Mesendoderm (in vitro differentiated cells): ENCODE data around the gene BAZ2B.

Source experiments
- DNase-seq: peaks from one replicate; pipeline ENCODE4 v3.0.0; 2013
- H2AK5ac ChIP-seq: 2 replicates; pipeline ENCODE4 v1.6.1; 2013; ENCODE audit warnings: low read length, inconsistent platforms
- H2BK120ac ChIP-seq: 2 replicates; pipeline ENCODE4 v1.6.1; 2013; ENCODE audit warnings: low read depth, mild to moderate bottlenecking, low read length, moderate library complexity, mixed read lengths
- H2BK15ac ChIP-seq: replicated peaks from 2 replicates; pipeline ENCODE4 v1.6.1; 2013; ENCODE audit warnings: low read depth, mild to moderate bottlenecking, moderate library complexity
- H2BK5ac ChIP-seq: 2 replicates; pipeline ENCODE4 v1.6.1; 2013; ENCODE audit warnings: low read length, inconsistent platforms
- H3K18ac ChIP-seq: 2 replicates; pipeline ENCODE4 v1.6.1; 2013; ENCODE audit warnings: mild to moderate bottlenecking, low read length, mixed read lengths
- H3K23ac ChIP-seq: one replicate; pipeline ENCODE4 v1.6.1; 2013; ENCODE audit warnings: low read length
- H3K27ac ChIP-seq: 2 replicates; pipeline ENCODE4 v1.5.1; 2013; ENCODE audit warnings: low read depth, mild to moderate bottlenecking, inconsistent platforms, low read length, moderate library complexity
- H3K27me3 ChIP-seq: 2 replicates; pipeline ENCODE4 v1.6.1; 2013; ENCODE audit warnings: low read length, control low read depth, mild to moderate bottlenecking, inconsistent platforms; ENCODE audit not compliant: insufficient read depth, poor library complexity
- H3K36me3 ChIP-seq: 2 replicates; pipeline ENCODE4 v1.6.1; 2013; ENCODE audit warnings: low read length, inconsistent platforms; ENCODE audit not compliant: control insufficient read depth, insufficient read depth
- H3K4ac ChIP-seq: one replicate; pipeline ENCODE4 v1.6.1; 2013; ENCODE audit warnings: low read depth, mild to moderate bottlenecking, low read length, moderate library complexity
- H3K4me1 ChIP-seq: 2 replicates; pipeline ENCODE4 v1.6.1; 2013; ENCODE audit warnings: low read depth, low read length, inconsistent platforms; ENCODE audit not compliant: control insufficient read depth
- H3K4me2 ChIP-seq: 2 replicates; pipeline ENCODE4 v1.6.1; 2013; ENCODE audit warnings: low read length
- H3K4me3 ChIP-seq: 2 replicates; pipeline ENCODE4 v1.5.1; 2013; ENCODE audit warnings: mild to moderate bottlenecking, low read length
- H3K56ac ChIP-seq: one replicate; pipeline ENCODE4 v1.6.1; 2013; ENCODE audit warnings: low read length
- H3K79me1 ChIP-seq: 2 replicates; pipeline ENCODE4 v1.6.1; 2013; ENCODE audit warnings: low read length, inconsistent platforms
- H3K79me2 ChIP-seq: 2 replicates; pipeline ENCODE4 v1.6.1; 2013; ENCODE audit warnings: mild to moderate bottlenecking, low read length; ENCODE audit not compliant: control insufficient read depth, insufficient read depth
- H3K9ac ChIP-seq: 2 replicates; pipeline ENCODE4 v1.6.1; 2013; ENCODE audit warnings: low read length, inconsistent platforms
- H4K5ac ChIP-seq: one replicate; pipeline ENCODE4 v1.6.1; 2013; ENCODE audit warnings: low read length
- H4K8ac ChIP-seq: one replicate; pipeline ENCODE4 v1.6.1; 2013; ENCODE audit warnings: low read depth, mild to moderate bottlenecking, control low read depth, low read length, moderate library complexity
- WGBS: extraction: QIAGEN DNeasy Blood & Tissue Kit; methylation state at CpG from one replicate; pipeline ENCODE4 v1.1.7; 2013; ENCODE audit warnings: low lambda C conversion rate, missing lambda C conversion rate; ENCODE audit not compliant: insufficient coverage; ENCODE audit errors: extremely low coverage; 5-methylcytosine and 5-hydroxymethylcytosine counted together

Gene BAZ2B

GRCh38 chr2:159382447-159383028 is 233.8 kb downstream of the BAZ2B start:
- Histone ChIP-seq H3K27ac (no peak overlapping the region), H3K27me3 (no peaks in the 10 kb centered on the region), H3K4me1 (no peaks in the 10 kb centered on the region), H3K36me3 (no peaks in the 10 kb centered on the region), H2BK15ac (no peak overlapping the region), H3K56ac (no peak overlapping the region), H2AK5ac (no peak overlapping the region), H4K5ac (no peak overlapping the region), H2BK120ac (no peak overlapping the region), H3K18ac (no peak overlapping the region), H3K4ac (no peak overlapping the region), H3K23ac (no peak overlapping the region), H4K8ac (no peak overlapping the region), H2BK5ac (no peak overlapping the region), H3K79me2 (no peaks in the 10 kb centered on the region), H3K79me1 (no peaks in the 10 kb centered on the region), H3K9ac (no peak overlapping the region), H3K4me2 (no peak overlapping the region), H3K4me3 (no peak overlapping the region)
- 100% methylated on average over 2 of the region's 6 CpGs for WGBS
- no peak for DNase-seq

DNA sequence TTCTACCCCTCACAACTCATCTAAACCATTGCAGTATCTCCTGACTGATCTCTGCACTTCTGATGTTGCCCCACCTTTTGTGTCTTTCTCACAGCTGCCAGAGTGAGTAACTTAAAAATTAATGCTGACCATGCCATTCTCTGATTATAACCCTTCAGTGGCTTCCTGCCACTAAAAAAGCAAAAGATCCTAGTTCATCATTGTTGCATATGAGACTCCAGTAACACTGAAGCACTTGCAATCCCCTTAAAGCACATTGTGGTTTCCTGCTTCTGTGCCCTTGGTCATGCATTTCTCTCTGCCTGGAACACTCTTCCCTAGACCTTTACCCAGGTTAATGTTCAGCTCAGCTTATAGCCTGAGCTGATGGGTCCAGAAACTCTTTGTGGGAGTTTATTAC is 234.8 kb downstream of the BAZ2B start:
- H2AK5ac ChIP-seq = no peak overlapping the region
- DNase-seq = no peak
- no peak overlapping the region for H2BK120ac ChIP-seq
- H3K27me3 ChIP-seq = no peaks in the 10 kb centered on the region
- H3K18ac ChIP-seq = no peak overlapping the region
- no peak overlapping the region for H3K9ac ChIP-seq
- no peak overlapping the region for H3K27ac ChIP-seq
- H3K4me1 ChIP-seq = no peaks in the 10 kb centered on the region
- H3K4ac ChIP-seq = no peak overlapping the region
- no peak overlapping the region for H3K4me2 ChIP-seq
- no peaks in the 10 kb centered on the region for H3K79me2 ChIP-seq
- H3K36me3 ChIP-seq = no peaks in the 10 kb centered on the region
- H3K23ac ChIP-seq = no peak overlapping the region
- no peaks in the 10 kb centered on the region for H3K79me1 ChIP-seq
- no peak overlapping the region for H2BK5ac ChIP-seq
- no peak overlapping the region for H4K8ac ChIP-seq
- H3K4me3 ChIP-seq = no peak overlapping the region
- H3K56ac ChIP-seq = no peak overlapping the region
- no peak overlapping the region for H4K5ac ChIP-seq
- no peak overlapping the region for H2BK15ac ChIP-seq

DNA sequence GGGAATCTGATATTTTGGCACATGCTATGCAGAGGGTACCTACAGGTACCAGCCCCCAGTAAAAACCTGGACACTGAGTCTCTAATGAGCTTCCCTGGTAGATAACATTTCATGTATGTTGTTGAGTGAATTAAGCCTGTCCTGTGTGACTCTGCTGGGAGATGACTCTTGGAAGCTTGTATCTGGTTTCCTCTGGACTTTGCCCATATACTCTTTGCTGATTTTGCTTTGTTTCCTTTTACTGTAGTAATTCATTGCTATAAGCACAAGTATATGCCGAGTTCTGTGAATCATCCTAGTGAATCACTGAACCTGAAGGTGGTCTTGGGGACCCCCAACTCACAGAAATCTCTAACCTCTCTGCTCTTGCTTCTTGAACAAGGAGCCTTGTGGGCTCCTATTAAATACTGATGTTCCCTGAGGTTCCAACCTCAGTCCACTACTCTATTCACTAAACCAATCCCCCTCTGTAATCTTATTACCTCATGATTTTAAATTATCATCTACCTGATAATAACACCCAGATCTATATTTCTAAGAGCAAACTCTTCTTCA is 235.6 kb downstream of the BAZ2B start:
- H3K36me3 ChIP-seq = no peaks in the 10 kb centered on the region
- no peak overlapping the region for H3K23ac ChIP-seq
- no peak for DNase-seq
- no peak overlapping the region for H4K8ac ChIP-seq
- no peak overlapping the region for H3K18ac ChIP-seq
- H3K79me1 ChIP-seq = no peaks in the 10 kb centered on the region
- no peak overlapping the region for H2AK5ac ChIP-seq
- H3K9ac ChIP-seq = no peak overlapping the region
- H3K79me2 ChIP-seq = no peaks in the 10 kb centered on the region
- H4K5ac ChIP-seq = no peak overlapping the region
- no peak overlapping the region for H2BK15ac ChIP-seq
- no peak overlapping the region for H3K27ac ChIP-seq
- no peak overlapping the region for H3K4me2 ChIP-seq
- no peaks in the 10 kb centered on the region for H3K27me3 ChIP-seq
- WGBS = no CpG with 5 or more reads among the region's 1 CpG
- no peak overlapping the region for H2BK120ac ChIP-seq
- no peaks in the 10 kb centered on the region for H3K4me1 ChIP-seq
- no peak overlapping the region for H3K4me3 ChIP-seq
- no peak overlapping the region for H3K4ac ChIP-seq
- H2BK5ac ChIP-seq = no peak overlapping the region
- H3K56ac ChIP-seq = no peak overlapping the region

DNA sequence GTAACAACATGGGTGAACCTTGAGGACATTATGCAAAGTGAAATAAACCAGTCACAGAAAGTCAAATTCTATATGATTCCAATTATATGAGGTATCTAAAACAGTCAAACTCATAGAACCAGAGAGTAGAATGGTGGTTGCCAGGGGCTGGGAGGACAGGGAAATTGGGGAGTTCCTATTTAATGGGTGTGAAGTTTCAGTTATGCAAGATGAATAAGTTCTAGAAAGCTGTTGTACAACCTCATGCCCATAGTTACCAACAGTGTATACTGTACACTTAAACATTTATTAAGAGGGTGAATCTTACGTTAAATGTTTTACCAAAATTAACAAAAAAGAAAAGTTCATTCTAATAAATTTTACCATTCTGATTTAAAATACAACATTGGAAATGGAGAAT is 237.2 kb downstream of the BAZ2B start:
- no peak overlapping the region for H4K5ac ChIP-seq
- no peaks in the 10 kb centered on the region for H3K27me3 ChIP-seq
- no peaks in the 10 kb centered on the region for H3K79me1 ChIP-seq
- no peak overlapping the region for H3K4me2 ChIP-seq
- no peak overlapping the region for H3K27ac ChIP-seq
- H3K4ac ChIP-seq = no peak overlapping the region
- WGBS = no CpG with 5 or more reads among the region's 1 CpG
- no peaks in the 10 kb centered on the region for H3K36me3 ChIP-seq
- no peak overlapping the region for H2BK5ac ChIP-seq
- no peak overlapping the region for H3K23ac ChIP-seq
- no peak overlapping the region for H3K56ac ChIP-seq
- no peak overlapping the region for H3K9ac ChIP-seq
- H3K79me2 ChIP-seq = no peaks in the 10 kb centered on the region
- no peak for DNase-seq
- H2BK120ac ChIP-seq = no peak overlapping the region
- no peak overlapping the region for H2AK5ac ChIP-seq
- H3K4me3 ChIP-seq = no peak overlapping the region
- no peak overlapping the region for H4K8ac ChIP-seq
- H3K18ac ChIP-seq = no peak overlapping the region
- no peak overlapping the region for H2BK15ac ChIP-seq
- no peaks in the 10 kb centered on the region for H3K4me1 ChIP-seq

DNA sequence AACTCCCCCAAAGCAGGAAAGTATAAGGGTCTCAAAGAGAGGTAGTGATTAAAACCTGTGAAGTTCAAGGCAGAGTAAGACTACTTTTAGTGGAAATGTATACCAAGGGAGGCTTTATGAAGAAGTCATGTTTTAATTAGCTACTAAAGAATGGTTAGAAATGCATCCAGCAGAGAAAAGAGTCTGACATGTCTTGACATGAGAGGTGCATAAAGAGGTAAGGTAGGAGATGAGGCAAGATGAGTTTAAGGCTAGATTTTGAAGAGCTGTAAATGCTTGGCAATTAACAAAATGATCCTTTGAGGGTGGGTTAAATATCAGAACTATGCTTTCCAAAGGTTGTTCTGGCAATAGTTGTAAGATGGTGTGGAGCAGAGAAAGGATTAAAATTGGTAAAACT is 241.1 kb downstream of the BAZ2B start:
- H3K79me2 ChIP-seq = no peaks in the 10 kb centered on the region
- H2BK120ac ChIP-seq = no peak overlapping the region
- DNase-seq = no peak
- H3K27ac ChIP-seq = no peak overlapping the region
- no peak overlapping the region for H3K4ac ChIP-seq
- no peak overlapping the region for H4K8ac ChIP-seq
- H2AK5ac ChIP-seq = no peak overlapping the region
- no peaks in the 10 kb centered on the region for H3K27me3 ChIP-seq
- H3K18ac ChIP-seq = no peak overlapping the region
- no peak overlapping the region for H2BK15ac ChIP-seq
- no peak overlapping the region for H2BK5ac ChIP-seq
- no peak overlapping the region for H3K4me2 ChIP-seq
- no peak overlapping the region for H4K5ac ChIP-seq
- no peak overlapping the region for H3K23ac ChIP-seq
- no peaks in the 10 kb centered on the region for H3K4me1 ChIP-seq
- no peak overlapping the region for H3K56ac ChIP-seq
- H3K4me3 ChIP-seq = no peak overlapping the region
- H3K79me1 ChIP-seq = no peaks in the 10 kb centered on the region
- no peaks in the 10 kb centered on the region for H3K36me3 ChIP-seq
- no peak overlapping the region for H3K9ac ChIP-seq

GRCh38 chr2:159371506-159371905 is 244.8 kb downstream of the BAZ2B start:
- Histone ChIP-seq H3K27ac (no peak overlapping the region), H3K79me2 (no peaks in the 10 kb centered on the region), H3K36me3 (no peaks in the 10 kb centered on the region), H3K23ac (no peak overlapping the region), H3K9ac (no peak overlapping the region), H3K4ac (no peak overlapping the region), H2BK15ac (no peak overlapping the region), H3K18ac (no peak overlapping the region), H3K79me1 (no peaks in the 10 kb centered on the region), H2BK5ac (no peak overlapping the region), H3K4me3 (no peak overlapping the region), H3K4me2 (no peak overlapping the region), H2BK120ac (no peak overlapping the region), H4K8ac (no peak overlapping the region), H3K4me1 (no peaks in the 10 kb centered on the region), H4K5ac (no peak overlapping the region), H3K56ac (no peak overlapping the region), H3K27me3 (no peaks in the 10 kb centered on the region), H2AK5ac (no peak overlapping the region)
- no CpG with 5 or more reads among the region's 2 CpGs for WGBS
- DNase-seq = no peak
